K562 (cell line): Measurements from ENCODE around the gene GOT1.

Source experiments
- CTCF ChIP-seq, 3 experiments: IDR thresholded peaks in 2 of 3; conservative IDR thresholded peaks in 1 of 3; 2 replicates each; pipeline ENCODE4 v1.5.1; 2011 to 2012; ENCODE audit warnings: low read length in 3 of 3, mild to moderate bottlenecking in 3 of 3, control low read depth in 2 of 3, improper control_type of control experiment in 1 of 3, inconsistent platforms in 1 of 3, low read depth in 1 of 3, mixed read lengths in 1 of 3, moderate library complexity in 1 of 3; ENCODE audit not compliant: insufficient read depth in 2 of 3
- FOXO4 ChIP-seq: fragments of 450-650 bp; formaldehyde crosslinking; IDR thresholded peaks from 2 replicates; pipeline ENCODE4 v1.4.0; 2020; ENCODE audit warnings: mild to moderate bottlenecking, moderate library complexity
- GTF2F1 ChIP-seq: IDR thresholded peaks from 2 replicates; pipeline ENCODE4 v1.6.1; 2011; ENCODE audit warnings: low read depth, low read length, improper control_type of control experiment
- POLR2A ChIP-seq: fragments of 450-650 bp; conservative IDR thresholded peaks from 2 replicates; pipeline ENCODE4 v1.6.1; 2016
- POLR2AphosphoS5 ChIP-seq: IDR thresholded peaks from 2 replicates; pipeline ENCODE4 v1.6.1; 2011; ENCODE audit warnings: mild to moderate bottlenecking, low read depth, low read length, moderate library complexity; ENCODE audit not compliant: control insufficient read depth, insufficient read depth
- ZBTB26 ChIP-seq: fragments of 450-650 bp; formaldehyde crosslinking; IDR thresholded peaks from 2 replicates; pipeline ENCODE4 v1.4.0; 2022; ENCODE audit warnings: missing genetic modification characterization

GRCh38 chr10:99431190-99431760 lies 851 bp upstream of the GOT1 start:
- TF ChIP-seq POLR2AphosphoS5 (no peak), FOXO4 (CRISPR knock-in tag) (no peak), POLR2A (no peak), GTF2F1 (no peak), ZBTB26 (CRISPR knock-in tag) (no peak), CTCF (IDR thresholded peaks at IDR 0.05 in 2 of 3, conservative IDR thresholded peaks at IDR 0.05 in 1 of 3; ENCODE audit: insufficient read depth in 2 of 3, low read depth in 1 of 3, low read length in 3 of 3) (no peak)
